Spleen (tissue), 7 donors: ENCODE data around the gene NPIPA1.
"Not testable (repeated sequence)": the region's sequence is repeated elsewhere in the genome, so short reads cannot be mapped to it uniquely, and the experiment has no call there.

Experiments used
- CTCF ChIP-seq, 11 experiments: fragments of 200-600 bp in 7 of 11; fragments of 450-650 bp in 4 of 11; sonication (generic) in 4 of 11; IDR thresholded peaks in 8 of 11; conservative IDR thresholded peaks in 3 of 11; 1 replicate in 7 of 11; 2 replicates in 4 of 11; pipeline versions ENCODE4 v1.4.0 to v1.8.0; 2016 to 2021; ENCODE audit warnings: antibody characterized with exemption in 11 of 11, inconsistent platforms in 4 of 11, mild to moderate bottlenecking in 1 of 11
- POLR2A ChIP-seq, 3 donors: fragments of 450-650 bp; IDR thresholded peaks; one replicate each; pipeline ENCODE4 v1.5.1; 2017; ENCODE audit warnings: antibody characterized with exemption in 3 of 3, mild to moderate bottlenecking in 1 of 3
- POLR2AphosphoS5 ChIP-seq, 3 donors: sonication (generic); formaldehyde crosslinking; IDR thresholded peaks; one replicate each; pipeline ENCODE4 v1.5.1; 2017; ENCODE audit warnings: antibody characterized with exemption in 3 of 3
- donor health status: DM: no; HTN: no; CAD: no; lungs with moderate emphysema.
- donor health status: DM: no; HTN: no; CAD: no.
- donor health status: DM: no; HTN: no; CAD: no.

- not testable (repeated sequence) for TF ChIP-seq CTCF (IDR thresholded peaks at IDR 0.05 in 8 of 11, conservative IDR thresholded peaks at IDR 0.05 in 3 of 11); POLR2AphosphoS5 (IDR thresholded peaks at IDR 0.05); POLR2A (IDR thresholded peaks at IDR 0.05)
These were observed 36.6 kb downstream of the NPIPA1 start for GRCh38 chr16:14973785-14974322.
